GM18502 (cell line): ENCODE results near the gene TMEM198.

Experiments
- ATAC-seq: cut with Tn5 transposase; IDR thresholded peaks from one replicate; pipeline ENCODE4 v1.9.1; 2021; ENCODE audit warnings: mild to moderate bottlenecking; ENCODE audit not compliant: unreplicated experiment, poor library complexity

Gene TMEM198

GRCh38 chr2:219543596-219544358 is at the start of gene TMEM198, which contains the start of gene CHPF:
TSS of gene TMEM198 (plus strand) at chr2:219544028. CDS start at chr2:219544728, 700 bp downstream.
TSS of gene CHPF (minus strand) at chr2:219543809. CDS start at chr2:219543538, 271 bp downstream.
- ATAC-seq = peak; percentile 79

- no peak for ATAC-seq
Observed at GRCh38 chr2:219494952-219495530, 48.8 kb upstream of the TMEM198 start.

- no peak for ATAC-seq
Observed at GRCh38 chr2:219495531-219496122, 48.2 kb upstream of the TMEM198 start.

- ATAC-seq = no peak
Observed at GRCh38 chr2:219496247-219496824, 47.5 kb upstream of the TMEM198 start.

- no peak for ATAC-seq
Observed at GRCh38 chr2:219496825-219497494, 46.9 kb upstream of the TMEM198 start.

GRCh38 chr2:219497495-219498279 is 46.1 kb upstream of the TMEM198 start:
- no peak for ATAC-seq

- peak; percentile 94 for ATAC-seq
Observed at GRCh38 chr2:219498280-219499057, 45.4 kb upstream of the TMEM198 start, which contains the start of gene GMPPA. TSS of gene GMPPA (plus strand) at chr2:219498891. CDS start at chr2:219499976, 1,085 bp downstream.

- no peak for ATAC-seq
Observed at GRCh38 chr2:219499058-219499307, 44.8 kb upstream of the TMEM198 start.

- no peak for ATAC-seq
Observed at GRCh38 chr2:219499555-219499954, 44.3 kb upstream of the TMEM198 start.

GRCh38 chr2:219500135-219500534 is 43.7 kb upstream of the TMEM198 start:
- ATAC-seq = no peak

GRCh38 chr2:219501849-219502248 is 42.0 kb upstream of the TMEM198 start:
- ATAC-seq = no peak

GRCh38 chr2:219502618-219503017 is 41.2 kb upstream of the TMEM198 start:
- no peak for ATAC-seq

GRCh38 chr2:219505585-219505984 is 38.2 kb upstream of the TMEM198 start:
- ATAC-seq = no peak

- no peak for ATAC-seq
Observed at GRCh38 chr2:219506153-219506801, 37.6 kb upstream of the TMEM198 start.

- no peak for ATAC-seq
Observed at GRCh38 chr2:219506802-219507526, 36.9 kb upstream of the TMEM198 start.

GRCh38 chr2:219507581-219508443 is 36.0 kb upstream of the TMEM198 start:
- no peak for ATAC-seq

- ATAC-seq = no peak
Observed at GRCh38 chr2:219508444-219508734, 35.4 kb upstream of the TMEM198 start.
